ENCODE results near the gene KRT33B. TPM values are rescaled to one million over a fixed set of nuclear protein-coding genes. Genes with fewer than 3 reads are reported as not detected.

The KRT33B gene
- not detected in 2 replicates for total RNA-seq (2014; rRNA removed; shearing (Covaris generic))
- not detected in 2 replicates for polyA plus RNA-seq (2015; cell fraction: cytosol; rRNA removed)
- not detected in 2 replicates for polyA plus RNA-seq (2015; cell fraction: nucleus; rRNA removed)

- in situ Hi-C loops (cut with HindIII; ENCODE audit: low pct_unique_long_range_greater_than_20kb, low sequenced_read_pairs): no loop called here
- no peak for DNase-seq (ENCODE audit: low read depth, low spot score)
Measured at GRCh38 chr17:41369713-41370112, at the start of gene KRT33B. KRT33B (minus strand) TSS chr17:41369813; CDS start chr17:41369750, 63 bp downstream.

GRCh38 chr17:41418116-41418860, 48.7 kb upstream of the KRT33B start:
- DNase-seq (ENCODE audit: low read depth, low spot score): no peak
- in situ Hi-C loops (cut with HindIII; ENCODE audit: low pct_unique_long_range_greater_than_20kb, low sequenced_read_pairs): no loop called here

GRCh38 chr17:41417576-41418015, 48.0 kb upstream of the KRT33B start:
- in situ Hi-C loops (cut with HindIII; ENCODE audit: low pct_unique_long_range_greater_than_20kb, low sequenced_read_pairs): no loop called here
- DNase-seq (ENCODE audit: low read depth, low spot score): no peak

- no peak for DNase-seq (ENCODE audit: low read depth, low spot score)
- in situ Hi-C loops (cut with HindIII; ENCODE audit: low pct_unique_long_range_greater_than_20kb, low sequenced_read_pairs): no loop called here
Measured at GRCh38 chr17:41417127-41417526, 47.5 kb upstream of the KRT33B start.

GRCh38 chr17:41416479-41416878, 46.9 kb upstream of the KRT33B start:
- in situ Hi-C loops (cut with HindIII; ENCODE audit: low pct_unique_long_range_greater_than_20kb, low sequenced_read_pairs): no loop called here
- no peak for DNase-seq (ENCODE audit: low read depth, low spot score)

GRCh38 chr17:41415833-41416335, 46.3 kb upstream of the KRT33B start:
- in situ Hi-C loops (cut with HindIII; ENCODE audit: low pct_unique_long_range_greater_than_20kb, low sequenced_read_pairs): no loop called here
- DNase-seq (ENCODE audit: low read depth, low spot score): no peak

GRCh38 chr17:41415411-41415810, 45.8 kb upstream of the KRT33B start:
- in situ Hi-C loops (cut with HindIII; ENCODE audit: low pct_unique_long_range_greater_than_20kb, low sequenced_read_pairs): no loop called here

GRCh38 chr17:41413982-41414381, 44.4 kb upstream of the KRT33B start:
- DNase-seq (ENCODE audit: low read depth, low spot score): no peak
- in situ Hi-C loops (cut with HindIII; ENCODE audit: low pct_unique_long_range_greater_than_20kb, low sequenced_read_pairs): no loop called here

More at GRCh38 chr17:41415411-41415810, 45.8 kb upstream of the KRT33B start:
- DNase-seq (ENCODE audit: low read depth, low spot score): no peak

- in situ Hi-C loops (cut with HindIII; ENCODE audit: low pct_unique_long_range_greater_than_20kb, low sequenced_read_pairs): no loop called here
- DNase-seq (ENCODE audit: low read depth, low spot score): no peak
Measured at GRCh38 chr17:41413353-41413957, 43.8 kb upstream of the KRT33B start.

- DNase-seq (ENCODE audit: low read depth, low spot score): no peak
- in situ Hi-C loops (cut with HindIII; ENCODE audit: low pct_unique_long_range_greater_than_20kb, low sequenced_read_pairs): no loop called here
Measured at GRCh38 chr17:41411072-41411840, 41.6 kb upstream of the KRT33B start.

- in situ Hi-C loops (cut with HindIII; ENCODE audit: low pct_unique_long_range_greater_than_20kb, low sequenced_read_pairs): no loop called here
- DNase-seq (ENCODE audit: low read depth, low spot score): no peak
Measured at GRCh38 chr17:41407226-41407625, 37.6 kb upstream of the KRT33B start.

- DNase-seq (ENCODE audit: low read depth, low spot score): no peak
- in situ Hi-C loops (cut with HindIII; ENCODE audit: low pct_unique_long_range_greater_than_20kb, low sequenced_read_pairs): no loop called here
Measured at GRCh38 chr17:41406205-41406604, 36.6 kb upstream of the KRT33B start.

- in situ Hi-C loops (cut with HindIII; ENCODE audit: low pct_unique_long_range_greater_than_20kb, low sequenced_read_pairs): no loop called here
- DNase-seq (ENCODE audit: low read depth, low spot score): peak; percentile 76
Measured at GRCh38 chr17:41404024-41404671, 34.5 kb upstream of the KRT33B start.

- in situ Hi-C loops (cut with HindIII; ENCODE audit: low pct_unique_long_range_greater_than_20kb, low sequenced_read_pairs): no loop called here
- peak; percentile 49 for DNase-seq (ENCODE audit: low read depth, low spot score)
Measured at GRCh38 chr17:41403404-41404023, 33.9 kb upstream of the KRT33B start.

- in situ Hi-C loops (cut with HindIII; ENCODE audit: low pct_unique_long_range_greater_than_20kb, low sequenced_read_pairs): no loop called here
- DNase-seq (ENCODE audit: low read depth, low spot score): no peak
Measured at GRCh38 chr17:41402161-41402560, 32.5 kb upstream of the KRT33B start.

- in situ Hi-C loops (cut with HindIII; ENCODE audit: low pct_unique_long_range_greater_than_20kb, low sequenced_read_pairs): no loop called here
- no peak for DNase-seq (ENCODE audit: low read depth, low spot score)
Measured at GRCh38 chr17:41396996-41397660, 27.5 kb upstream of the KRT33B start, which contains the start of gene KRT31. KRT31 (minus strand) TSS chr17:41397608; CDS start chr17:41397539, 69 bp downstream.

GRCh38 chr17:41396340-41396739, 26.7 kb upstream of the KRT33B start:
- in situ Hi-C loops (cut with HindIII; ENCODE audit: low pct_unique_long_range_greater_than_20kb, low sequenced_read_pairs): no loop called here

More at GRCh38 chr17:41396340-41396739, 26.7 kb upstream of the KRT33B start:
- no peak for DNase-seq (ENCODE audit: low read depth, low spot score)
